GM18519 (cell line): Measurements from ENCODE around the gene RAB43.
A peak's percentile ranks its signal among the peaks of the same experiment; 100 is the strongest.
"Not testable (repeated sequence)": the region's sequence is repeated elsewhere in the genome, so short reads cannot be mapped to it uniquely, and the experiment has no call there.

Experiments used
- ATAC-seq: cut with Tn5 transposase; IDR thresholded peaks from one replicate; pipeline ENCODE4 v1.9.1; 2021; ENCODE audit warnings: mild to moderate bottlenecking, moderate library complexity; ENCODE audit not compliant: unreplicated experiment, low FRiP score

The RAB43 gene

GRCh38 chr3:129121792-129122411, at the start of gene RAB43:
Gene RAB43, minus strand, starts transcription at chr3:129121804. Its CDS starts 315 bp downstream, at chr3:129121489.
- peak; percentile 39 for ATAC-seq

- no peak for ATAC-seq
Observed at GRCh38 chr3:129166579-129167332, 45.2 kb upstream of the RAB43 start.

- ATAC-seq, result not testable (repeated sequence)
Observed at GRCh38 chr3:129165594-129165993, 44.0 kb upstream of the RAB43 start.

GRCh38 chr3:129164500-129164899, 42.9 kb upstream of the RAB43 start:
- no peak for ATAC-seq

GRCh38 chr3:129162729-129163579, 41.4 kb upstream of the RAB43 start:
- no peak for ATAC-seq

- ATAC-seq, result no peak
Observed at GRCh38 chr3:129161860-129162271, 40.3 kb upstream of the RAB43 start.

GRCh38 chr3:129160891-129161859, 39.6 kb upstream of the RAB43 start, which contains the start of gene ISY1:
Gene ISY1, minus strand, starts transcription at chr3:129161063. Its CDS starts 88 bp downstream, at chr3:129160975.
- ATAC-seq, result peak; percentile 52

- ATAC-seq, result no peak
Observed at GRCh38 chr3:129144786-129145185, 23.2 kb upstream of the RAB43 start.

- ATAC-seq, result not testable (repeated sequence)
Observed at GRCh38 chr3:129141011-129141410, 19.4 kb upstream of the RAB43 start.

- ATAC-seq, result no peak
Observed at GRCh38 chr3:129139911-129140310, 18.3 kb upstream of the RAB43 start.

GRCh38 chr3:129136275-129136674, 14.7 kb upstream of the RAB43 start:
- not testable (repeated sequence) for ATAC-seq

GRCh38 chr3:129132097-129132866, 10.7 kb upstream of the RAB43 start:
- ATAC-seq, result no peak

- ATAC-seq, result no peak
Observed at GRCh38 chr3:129131465-129132088, 10.0 kb upstream of the RAB43 start.

GRCh38 chr3:129130291-129130813, 8.7 kb upstream of the RAB43 start:
- no peak for ATAC-seq

- ATAC-seq, result no peak
Observed at GRCh38 chr3:129128357-129129155, 7.0 kb upstream of the RAB43 start.

GRCh38 chr3:129126726-129127280, 5.2 kb upstream of the RAB43 start:
- ATAC-seq, result no peak

- no peak for ATAC-seq
Observed at GRCh38 chr3:129123314-129124060, 1.9 kb upstream of the RAB43 start.
